ENCODE data around the gene PROB1. TPM values are rescaled to one million over a fixed set of nuclear protein-coding genes. Genes with fewer than 3 reads are reported as not detected.

Gene PROB1
- total RNA-seq, 6 experiments from 2014 or later, result 2.8 to 5.3 (median 5.1) TPM

- no peaks in the 10 kb centered on the region for H3K9me3 Mint-ChIP-seq
- no peaks in the 10 kb centered on the region; the same call in none of the 2 replicates for H3K27me3 Mint-ChIP-seq (ENCODE audit: insufficient read depth)
- no peak overlapping the region for H3K4me3 Mint-ChIP-seq
- peaks cover 13% of the 10 kb centered on the region for H3K36me3 Mint-ChIP-seq (ENCODE audit: low read depth)
- no peak overlapping the region for H3K27ac Mint-ChIP-seq
- H3K4me1 Mint-ChIP-seq (ENCODE audit: low read depth), result peaks cover 7% of the 10 kb centered on the region
- TF ChIP-seq CTCF (IDR thresholded peaks at IDR 0.05), result no peak
- no peak for DNase-seq
Observed at GRCh38 chr5:139379626-139380449, 15.1 kb downstream of the PROB1 start.

- H3K4me3 Mint-ChIP-seq, result no peak overlapping the region
- H3K9me3 Mint-ChIP-seq, result no peaks in the 10 kb centered on the region
- no peak for TF ChIP-seq CTCF (IDR thresholded peaks at IDR 0.05)
- peaks cover 16% of the 10 kb centered on the region for H3K36me3 Mint-ChIP-seq (ENCODE audit: low read depth)
- no peak overlapping the region for H3K27ac Mint-ChIP-seq
- peaks cover 1% of the 10 kb centered on the region for H3K4me1 Mint-ChIP-seq (ENCODE audit: low read depth)
- no peaks in the 10 kb centered on the region; the same call in none of the 2 replicates for H3K27me3 Mint-ChIP-seq (ENCODE audit: insufficient read depth)
- DNase-seq, result no peak
Observed at GRCh38 chr5:139378941-139379361, 16.0 kb downstream of the PROB1 start.

- H3K9me3 Mint-ChIP-seq, result no peaks in the 10 kb centered on the region
- no peak for TF ChIP-seq CTCF (IDR thresholded peaks at IDR 0.05)
- no peaks in the 10 kb centered on the region; the same call in none of the 2 replicates for H3K27me3 Mint-ChIP-seq (ENCODE audit: insufficient read depth)
- no peak for DNase-seq
- H3K4me3 Mint-ChIP-seq, result no peak overlapping the region
- no peak overlapping the region for H3K27ac Mint-ChIP-seq
- H3K36me3 Mint-ChIP-seq (ENCODE audit: low read depth), result peaks cover 23% of the 10 kb centered on the region
- peaks cover 8% of the 10 kb centered on the region for H3K4me1 Mint-ChIP-seq (ENCODE audit: low read depth)
Observed at GRCh38 chr5:139378101-139378825, 16.6 kb downstream of the PROB1 start.

- Mint-ChIP-seq H3K9me3 (no peaks in the 10 kb centered on the region), H3K4me1 (ENCODE audit: low read depth) (peaks cover 9% of the 10 kb centered on the region), H3K27ac (no peak overlapping the region), H3K27me3 (ENCODE audit: insufficient read depth) (no peaks in the 10 kb centered on the region; the same call in none of the 2 replicates), H3K36me3 (ENCODE audit: low read depth) (peaks cover 25% of the 10 kb centered on the region), H3K4me3 (no peak overlapping the region)
- no peak for TF ChIP-seq CTCF (IDR thresholded peaks at IDR 0.05)
- DNase-seq, result no peak
Observed at GRCh38 chr5:139377226-139377625, 17.7 kb downstream of the PROB1 start.

- Mint-ChIP-seq H3K4me1 (ENCODE audit: low read depth) (peaks cover 9% of the 10 kb centered on the region), H3K9me3 (no peaks in the 10 kb centered on the region), H3K36me3 (ENCODE audit: low read depth) (peaks cover 31% of the 10 kb centered on the region), H3K27ac (no peak overlapping the region), H3K27me3 (ENCODE audit: insufficient read depth) (no peaks in the 10 kb centered on the region; the same call in none of the 2 replicates), H3K4me3 (no peak overlapping the region)
- no peak for TF ChIP-seq CTCF (IDR thresholded peaks at IDR 0.05)
- no peak for DNase-seq
Observed at GRCh38 chr5:139376364-139376763, 18.5 kb downstream of the PROB1 start.

Data from HFFc6 (cell line).